ENCODE measurements around the gene FNIP2.
"Not testable (repeated sequence)": the region's sequence is repeated elsewhere in the genome, so short reads cannot be mapped to it uniquely, and the experiment has no call there.

Gene FNIP2

DNA sequence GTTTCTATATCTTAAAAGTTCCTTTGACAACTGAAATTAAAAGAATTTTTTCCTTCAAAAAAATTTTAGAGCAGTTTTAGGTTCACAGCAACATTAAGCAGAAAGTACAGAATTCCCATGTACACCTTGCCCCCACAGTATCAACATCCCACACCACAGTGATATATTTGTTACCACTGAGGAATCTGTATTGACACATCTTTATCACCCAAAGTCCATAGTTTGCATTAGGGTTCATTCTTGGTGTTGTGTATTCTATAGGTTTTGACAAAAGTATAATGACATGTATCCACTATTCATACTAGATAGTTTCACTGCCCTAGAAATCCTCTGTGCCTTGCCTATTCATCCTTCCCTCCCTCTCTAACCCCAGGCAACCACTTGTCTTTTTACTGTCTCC, 43.7 kb downstream of the FNIP2 start:
- in situ Hi-C loops (cut with HindIII; ENCODE audit: low sequenced_read_pairs), result no loop called here

- in situ Hi-C loops (cut with HindIII; ENCODE audit: low sequenced_read_pairs), result no loop called here
These were observed 44.3 kb downstream of the FNIP2 start for GRCh38 chr4:158813113-158813512.

DNA sequence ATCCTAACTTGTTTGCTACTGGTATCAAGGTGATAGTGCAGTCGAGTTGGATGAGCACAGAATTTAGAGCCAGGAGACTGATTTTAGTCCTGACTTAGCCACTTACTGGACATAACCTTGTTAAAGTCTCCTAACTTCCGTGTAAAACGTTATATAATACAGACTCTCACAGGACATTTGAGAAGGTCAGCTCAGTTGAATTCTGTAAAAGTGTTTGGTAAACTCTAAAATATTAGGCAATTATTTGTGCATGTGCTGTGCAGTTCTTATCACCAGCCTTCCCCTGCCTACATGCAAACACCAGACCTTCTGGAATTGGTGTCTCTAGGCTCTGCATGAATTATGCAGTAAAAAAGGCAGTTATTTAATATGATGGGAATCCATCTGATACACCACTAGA, 45.4 kb downstream of the FNIP2 start:
- in situ Hi-C loops (cut with HindIII; ENCODE audit: low sequenced_read_pairs), result no loop called here

DNA sequence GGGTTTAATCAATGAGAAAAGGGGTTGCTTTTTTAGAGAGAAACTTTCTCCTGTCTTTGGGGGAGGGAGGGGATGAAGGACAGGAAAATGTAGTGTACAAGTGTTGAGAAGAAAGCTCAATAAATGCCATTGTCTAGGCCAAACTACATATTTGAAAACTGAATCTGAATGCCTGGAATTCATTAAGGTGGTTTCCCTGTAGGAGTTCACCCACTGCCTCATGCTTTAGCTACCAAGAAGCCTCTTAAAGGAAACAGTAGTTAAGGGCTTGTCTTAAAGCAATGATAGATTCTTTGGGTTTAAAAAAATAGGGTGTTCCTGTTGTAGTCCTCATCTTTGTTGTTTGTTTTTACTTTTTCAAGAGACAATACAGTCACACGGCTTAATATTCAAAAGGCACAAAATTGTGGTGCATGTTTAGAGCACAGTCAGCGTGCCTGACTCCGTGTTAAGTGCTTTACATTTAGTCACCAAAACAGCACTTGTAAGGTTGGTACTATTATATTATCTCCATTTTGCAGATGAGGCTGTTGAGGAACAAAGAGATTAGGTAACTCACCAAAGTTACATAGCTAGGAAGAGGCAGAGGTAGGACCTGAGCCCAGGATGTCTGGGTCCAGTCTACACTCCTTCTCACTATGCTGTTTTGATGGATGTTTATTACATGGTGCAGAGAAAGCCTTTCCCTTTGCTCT, 46.0 kb downstream of the FNIP2 start:
- in situ Hi-C loops (cut with HindIII; ENCODE audit: low sequenced_read_pairs), result loop anchor here (5.0 kb wide), 1 partner anchor 92 kb away; the partner anchor contains the start of gene PPID

GRCh38 chr4:158816955-158817354, 48.1 kb downstream of the FNIP2 start:
- in situ Hi-C loops (cut with HindIII; ENCODE audit: low sequenced_read_pairs), result loop anchor here (5.0 kb wide), 1 partner anchor 95 kb away; the partner anchor contains the start of gene PPID

GRCh38 chr4:158817562-158818296, 48.9 kb downstream of the FNIP2 start:
- in situ Hi-C loops (cut with HindIII; ENCODE audit: low sequenced_read_pairs), result loop anchor here (5.0 kb wide), 1 partner anchor 95 kb away; the partner anchor contains the start of gene PPID

GRCh38 chr4:158818560-158819140, 49.8 kb downstream of the FNIP2 start:
- in situ Hi-C loops (cut with HindIII; ENCODE audit: low sequenced_read_pairs), result loop anchor here (5.0 kb wide), 1 partner anchor 96 kb away; the partner anchor contains the start of gene PPID

DNA sequence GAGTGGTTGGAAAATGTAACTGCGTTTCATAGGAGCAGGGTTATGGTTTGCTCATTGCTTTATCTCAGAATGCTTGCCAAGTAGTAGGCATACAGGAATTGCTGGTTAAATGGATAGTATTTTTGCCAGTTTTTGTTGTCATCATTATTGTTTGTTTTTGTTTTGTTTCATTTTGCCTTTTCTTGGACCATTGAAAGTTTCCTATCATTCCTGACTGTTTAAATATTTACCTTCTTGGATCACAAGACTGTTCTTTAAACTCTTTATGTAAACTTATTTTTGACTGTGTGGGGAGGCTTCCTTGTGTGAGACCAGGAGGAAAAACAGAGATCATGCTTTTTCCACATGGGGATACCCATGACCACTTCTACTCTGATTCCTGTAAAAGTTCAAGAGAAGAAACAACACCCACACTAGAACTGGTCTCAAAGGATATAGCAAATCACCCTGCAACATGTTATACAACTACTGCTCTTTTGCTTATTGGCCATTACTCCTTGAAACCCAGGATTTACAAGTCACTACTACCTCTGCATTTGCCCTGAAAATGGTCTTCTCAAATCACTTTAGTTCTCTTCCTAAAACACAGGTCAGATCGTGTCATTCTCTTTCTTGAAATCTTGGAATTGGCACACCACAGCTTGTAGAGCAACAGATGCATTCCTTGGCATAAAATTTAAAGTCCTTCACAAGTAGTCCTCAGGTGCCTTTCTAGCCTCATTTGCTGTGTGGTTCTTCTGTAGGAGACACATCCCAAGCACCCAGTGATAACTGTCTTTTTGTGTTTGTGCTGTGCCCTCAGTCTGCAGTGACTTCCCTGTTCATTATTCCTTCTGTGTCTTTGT, 51.3 kb downstream of the FNIP2 start:
- in situ Hi-C loops (cut with HindIII; ENCODE audit: low sequenced_read_pairs), result loop anchor here (5.0 kb wide), 1 partner anchor 98 kb away; the partner anchor contains the start of gene PPID

- in situ Hi-C loops (cut with HindIII; ENCODE audit: low sequenced_read_pairs), result no loop called here
These were observed 52.6 kb downstream of the FNIP2 start for GRCh38 chr4:158821228-158821971.

DNA sequence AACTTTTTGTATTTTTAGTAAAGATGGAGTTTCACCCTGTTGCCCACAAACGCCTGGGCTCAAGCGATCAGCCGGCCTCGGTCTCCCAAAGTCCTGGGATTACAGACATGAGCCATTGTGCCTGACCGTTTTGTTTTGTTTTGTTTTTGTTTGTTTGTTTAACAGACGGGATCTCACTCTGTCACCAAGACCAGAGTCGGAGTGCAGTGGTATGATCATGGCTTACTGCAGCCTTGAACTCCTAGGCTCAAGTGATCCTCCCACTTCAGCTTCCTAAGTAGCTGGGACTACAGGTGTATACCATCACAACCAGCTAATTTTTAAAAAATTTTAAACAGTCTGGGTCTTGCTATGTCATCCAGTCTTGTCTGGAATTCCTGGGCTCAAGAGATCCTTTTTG, 53.5 kb downstream of the FNIP2 start:
- in situ Hi-C loops (cut with HindIII; ENCODE audit: low sequenced_read_pairs), result no loop called here

DNA sequence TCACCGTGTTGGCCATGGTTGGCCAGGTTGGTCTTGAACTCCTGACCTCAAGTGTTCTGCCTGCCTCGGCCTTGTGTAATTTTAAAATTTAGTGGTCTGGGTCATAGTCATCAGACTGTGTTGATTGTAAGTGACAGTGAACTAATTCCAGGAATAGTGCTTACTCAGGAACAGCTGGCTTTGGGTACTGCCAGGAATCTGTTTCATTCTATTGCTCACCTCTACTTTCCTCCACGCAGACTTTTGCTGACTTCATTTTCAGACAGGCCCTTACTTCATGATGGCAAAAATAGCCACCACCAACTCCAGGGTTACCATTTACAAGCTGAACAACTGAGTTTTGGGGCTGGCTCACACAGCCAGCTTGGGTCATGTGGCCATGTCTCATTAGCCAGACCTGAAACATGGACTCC, 54.6 kb downstream of the FNIP2 start:
- in situ Hi-C loops (cut with HindIII; ENCODE audit: low sequenced_read_pairs), result no loop called here

- in situ Hi-C loops (cut with HindIII; ENCODE audit: low sequenced_read_pairs), result no loop called here
These were observed 55.8 kb downstream of the FNIP2 start for GRCh38 chr4:158824425-158825274.

- in situ Hi-C loops (cut with HindIII; ENCODE audit: low sequenced_read_pairs), result no loop called here
These were observed 56.7 kb downstream of the FNIP2 start for GRCh38 chr4:158825433-158826036.

DNA sequence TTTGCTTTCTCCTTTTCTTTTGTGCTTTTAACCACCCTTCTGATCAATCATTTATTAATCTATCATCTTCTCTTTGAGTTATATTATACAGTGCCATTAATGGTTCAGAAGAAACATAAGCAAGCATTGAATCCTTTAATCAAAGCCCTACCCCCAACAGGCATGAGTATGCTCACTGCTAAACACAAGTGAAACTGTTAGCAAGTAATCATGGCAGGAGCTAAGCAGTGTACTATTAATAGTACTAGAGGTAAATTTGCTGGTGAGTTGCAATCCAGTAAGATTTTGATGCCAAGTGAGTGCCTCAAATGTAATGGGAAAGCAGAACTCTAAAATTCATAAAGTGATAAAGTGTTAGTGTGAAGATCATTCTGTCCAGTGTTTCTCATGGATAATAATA, 57.2 kb downstream of the FNIP2 start:
- in situ Hi-C loops (cut with HindIII; ENCODE audit: low sequenced_read_pairs), result no loop called here

GRCh38 chr4:158826882-158827281, 58.1 kb downstream of the FNIP2 start:
- in situ Hi-C loops (cut with HindIII; ENCODE audit: low sequenced_read_pairs), result no loop called here

DNA sequence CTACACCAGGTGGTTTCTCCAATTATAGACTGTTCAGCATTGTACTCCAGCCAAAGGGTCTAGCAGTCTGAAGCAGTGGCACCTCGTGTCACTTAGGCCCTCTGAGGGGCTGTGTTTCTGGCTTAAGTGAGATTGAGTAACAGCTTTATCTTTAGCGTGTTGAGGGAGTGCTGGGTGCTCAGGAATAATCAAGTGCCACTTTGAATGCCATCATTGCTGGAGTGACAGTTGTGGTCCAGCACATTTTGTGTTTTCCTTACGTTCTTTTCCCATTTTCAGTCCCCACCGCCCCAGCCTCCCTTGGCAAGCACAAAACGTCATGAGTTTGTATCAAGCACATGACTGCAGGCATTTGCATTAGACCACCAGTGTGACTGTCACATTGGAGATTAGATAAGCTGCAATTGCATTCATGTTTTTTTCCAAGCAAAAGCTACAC, 58.7 kb downstream of the FNIP2 start:
- in situ Hi-C loops (cut with HindIII; ENCODE audit: low sequenced_read_pairs), result no loop called here

- in situ Hi-C loops (cut with HindIII; ENCODE audit: low sequenced_read_pairs), result not testable (repeated sequence)
These were observed 59.3 kb downstream of the FNIP2 start for GRCh38 chr4:158828151-158828550.

DNA sequence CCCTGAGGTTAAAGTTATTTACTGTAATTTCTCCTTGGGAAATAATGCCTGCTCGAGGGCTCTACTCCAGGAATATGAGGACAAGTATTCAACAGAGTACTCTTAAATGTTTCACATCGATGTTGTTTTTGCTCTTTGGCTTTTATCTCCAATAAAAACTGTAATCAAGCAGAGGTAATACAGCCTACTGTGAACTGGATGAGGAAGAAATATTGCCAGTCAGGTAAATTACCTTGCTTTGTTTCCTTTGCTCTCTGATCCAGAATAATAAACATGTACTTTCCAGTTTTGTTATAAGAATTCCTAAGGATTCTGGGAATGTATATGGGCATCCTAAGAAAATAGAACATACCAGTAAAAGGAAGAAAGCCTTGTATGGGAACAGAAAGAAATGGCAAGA, 60.4 kb downstream of the FNIP2 start:
- in situ Hi-C loops (cut with HindIII; ENCODE audit: low sequenced_read_pairs), result no loop called here

- in situ Hi-C loops (cut with HindIII; ENCODE audit: low sequenced_read_pairs), result no loop called here
These were observed 64.8 kb downstream of the FNIP2 start for GRCh38 chr4:158833602-158834001.
